MM.1S (cell line): ENCODE data around the gene UGT2B7.

Source experiments
- EZH2 ChIP-seq: fragments of 300-600 bp; sonication (generic); optimal IDR thresholded peaks from 2 replicates; pipeline ENCODE3; 2017; ENCODE audit warnings: low read depth, mild to moderate bottlenecking, antibody characterized with exemption, low read length, mixed read lengths
- TF ChIP-seq, protein P1 (sequence below): fragments of 300-600 bp; sonication (generic); IDR thresholded peaks from 2 replicates; pipeline ENCODE4 v1.5.1; 2016; ENCODE audit warnings: antibody characterized with exemption, low read length, mixed read lengths

DNA sequence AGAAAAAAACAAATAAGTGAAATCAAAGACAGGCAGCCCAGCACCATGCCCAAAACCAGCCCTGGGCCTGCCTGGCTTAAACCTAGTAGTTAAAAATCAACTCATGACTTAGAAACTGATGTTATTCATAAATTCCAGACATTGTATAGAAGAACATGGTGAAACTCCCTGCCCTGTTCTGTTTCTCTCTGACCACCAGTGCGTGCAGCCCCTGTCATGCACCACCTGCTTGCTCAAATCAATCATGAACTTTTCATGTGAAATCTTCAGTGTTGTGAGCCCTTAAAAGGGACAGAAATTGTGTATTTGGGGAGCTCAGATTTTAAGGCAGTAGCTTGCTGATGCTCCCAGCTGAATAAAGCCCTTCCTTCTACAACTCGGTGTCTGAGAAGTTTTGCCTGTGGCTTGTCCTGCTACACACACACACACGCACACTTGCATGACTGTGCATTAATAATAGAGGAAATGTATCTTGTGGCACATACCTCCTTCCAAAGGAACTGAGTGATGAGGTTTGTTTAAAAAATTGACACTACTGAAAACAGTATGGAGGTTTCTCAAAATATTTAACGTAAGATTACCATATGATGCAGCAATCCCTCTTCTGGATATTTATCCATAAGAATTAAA is 39.2 kb upstream of the UGT2B7 start:
- TF ChIP-seq, protein P1, sequence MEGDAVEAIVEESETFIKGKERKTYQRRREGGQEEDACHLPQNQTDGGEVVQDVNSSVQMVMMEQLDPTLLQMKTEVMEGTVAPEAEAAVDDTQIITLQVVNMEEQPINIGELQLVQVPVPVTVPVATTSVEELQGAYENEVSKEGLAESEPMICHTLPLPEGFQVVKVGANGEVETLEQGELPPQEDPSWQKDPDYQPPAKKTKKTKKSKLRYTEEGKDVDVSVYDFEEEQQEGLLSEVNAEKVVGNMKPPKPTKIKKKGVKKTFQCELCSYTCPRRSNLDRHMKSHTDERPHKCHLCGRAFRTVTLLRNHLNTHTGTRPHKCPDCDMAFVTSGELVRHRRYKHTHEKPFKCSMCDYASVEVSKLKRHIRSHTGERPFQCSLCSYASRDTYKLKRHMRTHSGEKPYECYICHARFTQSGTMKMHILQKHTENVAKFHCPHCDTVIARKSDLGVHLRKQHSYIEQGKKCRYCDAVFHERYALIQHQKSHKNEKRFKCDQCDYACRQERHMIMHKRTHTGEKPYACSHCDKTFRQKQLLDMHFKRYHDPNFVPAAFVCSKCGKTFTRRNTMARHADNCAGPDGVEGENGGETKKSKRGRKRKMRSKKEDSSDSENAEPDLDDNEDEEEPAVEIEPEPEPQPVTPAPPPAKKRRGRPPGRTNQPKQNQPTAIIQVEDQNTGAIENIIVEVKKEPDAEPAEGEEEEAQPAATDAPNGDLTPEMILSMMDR, result no peak
- no peak for TF ChIP-seq EZH2
